BLaER1 treated with 17β-estradiol and CSF1 and Interleukin-3, amounts not matched to agents 10 nM and 100 nM (cell line): ENCODE results near the gene DEFB127.
"Not testable (repeated sequence)": the region's sequence is repeated elsewhere in the genome, so short reads cannot be mapped to it uniquely, and the experiment has no call there.

ENCODE experiments used
- H3K27ac ChIP-seq, 11 experiments: shearing (Covaris generic); formaldehyde crosslinking; 2 replicates each; pipeline ENCODE4 v1.8.1; 2022
- H3K27me3 ChIP-seq, 11 experiments: shearing (Covaris generic); formaldehyde crosslinking; 2 replicates each; pipeline ENCODE4 v1.8.1; 2022
- H3K36me3 ChIP-seq, 11 experiments: shearing (Covaris generic); formaldehyde crosslinking; 2 replicates each; pipeline ENCODE4 v1.8.1; 2022
- H3K4me1 ChIP-seq, 10 experiments: shearing (Covaris generic); formaldehyde crosslinking; 2 replicates each; pipeline ENCODE4 v1.8.1; 2022
- H3K4me2 ChIP-seq, 11 experiments: shearing (Covaris generic); formaldehyde crosslinking; 2 replicates each; pipeline ENCODE4 v1.8.1; 2022
- H3K4me3 ChIP-seq, 10 experiments: shearing (Covaris generic); formaldehyde crosslinking; 2 replicates each; pipeline ENCODE4 v1.8.1; 2022
- H3K9ac ChIP-seq, 11 experiments: shearing (Covaris generic); formaldehyde crosslinking; 2 replicates each; pipeline ENCODE4 v1.8.1; 2022
- H3K9me3 ChIP-seq, 11 experiments: shearing (Covaris generic); formaldehyde crosslinking; replicated peaks in 1 of 11; 2 replicates each; pipeline ENCODE4 v1.8.1; 2022
- H4K20me1 ChIP-seq, 11 experiments: shearing (Covaris generic); formaldehyde crosslinking; 2 replicates each; pipeline ENCODE4 v1.8.1; 2022
- Cebpa-rat ChIP-seq, 11 experiments: shearing (Covaris generic); IDR thresholded peaks; 2 replicates each; pipeline ENCODE4 v1.8.1; 2022

Gene DEFB127

GRCh38 chr20:184288-184687 is 27.0 kb downstream of the DEFB127 start:
- H4K20me1 ChIP-seq = no peaks in the 10 kb centered on the region
- no peaks in the 10 kb centered on the region for H3K4me1 ChIP-seq
- TF ChIP-seq Cebpa-rat (IDR thresholded peaks at IDR 0.05) = no peak
- no peaks in the 10 kb centered on the region for H3K36me3 ChIP-seq
- no peak overlapping the region for H3K4me2 ChIP-seq
- H3K9me3 ChIP-seq = peaks cover 0 to 20% (median 10%) of the 10 kb centered on the region in 11 experiments; a peak in 10 of 22 replicates
- no peaks in the 10 kb centered on the region for H3K27me3 ChIP-seq
- H3K27ac ChIP-seq = no peak overlapping the region
- no peak overlapping the region for H3K9ac ChIP-seq
- no peak overlapping the region for H3K4me3 ChIP-seq

DNA sequence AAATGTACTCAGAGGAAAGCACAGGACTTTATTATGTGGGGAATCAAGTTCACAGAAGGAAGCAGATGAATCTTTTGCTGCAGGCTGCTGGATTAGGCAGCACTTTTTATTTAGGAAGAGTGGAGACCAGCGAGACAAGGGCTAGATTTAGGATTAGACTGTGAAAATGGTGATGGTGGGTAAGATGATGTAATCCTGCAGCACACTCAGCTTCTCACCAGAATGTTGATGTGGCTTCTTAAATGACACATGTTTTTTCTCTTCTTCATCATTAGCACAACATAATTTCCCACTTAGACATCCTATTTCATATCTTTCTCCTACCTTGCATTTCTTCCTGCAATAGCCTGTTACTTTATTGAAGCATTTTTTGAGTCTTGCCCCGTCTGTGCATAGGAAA is 30.5 kb downstream of the DEFB127 start:
- no peaks in the 10 kb centered on the region for H4K20me1 ChIP-seq
- H3K36me3 ChIP-seq = no peaks in the 10 kb centered on the region
- no peak for TF ChIP-seq Cebpa-rat (IDR thresholded peaks at IDR 0.05)
- H3K4me2 ChIP-seq = no peak overlapping the region
- no peaks in the 10 kb centered on the region for H3K4me1 ChIP-seq
- no peaks in the 10 kb centered on the region for H3K27me3 ChIP-seq
- H3K4me3 ChIP-seq = no peak overlapping the region
- H3K9me3 ChIP-seq = peaks cover 18 to 39% (median 30%) of the 10 kb centered on the region in 11 experiments
- H3K9ac ChIP-seq = no peak overlapping the region
- H3K27ac ChIP-seq = no peak overlapping the region

GRCh38 chr20:189611-190010 is 32.4 kb downstream of the DEFB127 start, which contains the start of gene DEFB128:
DEFB128 (minus strand) TSS chr20:189711; CDS start chr20:189623, 88 bp downstream.
- TF ChIP-seq Cebpa-rat (IDR thresholded peaks at IDR 0.05) = no peak

GRCh38 chr20:198225-198624 is 41.0 kb downstream of the DEFB127 start:
- H3K4me3 ChIP-seq = no peak overlapping the region
- no peak overlapping the region for H3K9ac ChIP-seq
- no peak overlapping the region for H3K27ac ChIP-seq
- peaks cover 0 to 9% (median 4%) of the 10 kb centered on the region in 11 experiments; a peak in 5 of 22 replicates for H3K9me3 ChIP-seq
- H3K27me3 ChIP-seq = no peaks in the 10 kb centered on the region
- H4K20me1 ChIP-seq = no peaks in the 10 kb centered on the region
- no peaks in the 10 kb centered on the region for H3K36me3 ChIP-seq
- no peak overlapping the region for H3K4me2 ChIP-seq
- TF ChIP-seq Cebpa-rat (IDR thresholded peaks at IDR 0.05) = no peak
- H3K4me1 ChIP-seq = peaks cover 0 to 7% (median 5%) of the 10 kb centered on the region in 10 experiments; a peak in 8 of 20 replicates

More at GRCh38 chr20:189611-190010, 32.4 kb downstream of the DEFB127 start, which contains the start of gene DEFB128:
- no peak within 1 kb of the TSS for H3K4me2 ChIP-seq
- H3K4me1 ChIP-seq = no peaks in the 10 kb centered on the region
- no peaks in the 10 kb centered on the region for H3K36me3 ChIP-seq
- no peak within 1 kb of the TSS for H3K4me3 ChIP-seq
- H4K20me1 ChIP-seq = no peaks in the 10 kb centered on the region
- no peaks in the 10 kb centered on the region for H3K27me3 ChIP-seq
- no peak within 1 kb of the TSS for H3K27ac ChIP-seq
- H3K9ac ChIP-seq = no peak within 1 kb of the TSS
- peaks cover 17 to 36% (median 26%) of the 10 kb centered on the region in 11 experiments for H3K9me3 ChIP-seq

DNA sequence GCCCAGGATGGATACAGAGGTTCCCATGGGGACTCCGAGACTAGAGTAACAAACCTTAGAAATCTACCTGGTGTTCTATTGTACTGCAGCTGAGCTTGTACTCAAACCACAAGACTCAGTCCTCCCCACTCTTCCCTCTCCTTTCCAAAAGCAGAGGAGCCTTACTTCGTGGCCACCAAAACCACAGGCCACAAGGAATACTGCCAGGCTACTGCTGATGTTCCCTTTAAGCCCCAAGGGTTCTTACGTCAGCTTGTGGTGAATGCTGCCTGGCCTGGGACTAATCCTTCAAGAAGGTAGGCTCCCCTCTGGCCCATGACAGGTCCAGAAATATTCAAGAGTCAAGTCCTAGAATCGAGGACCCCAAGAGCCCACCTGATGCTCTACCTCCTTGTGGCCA is 42.7 kb downstream of the DEFB127 start:
- Histone ChIP-seq H3K9ac (no peak overlapping the region), H3K27ac (no peak overlapping the region), H3K27me3 (no peaks in the 10 kb centered on the region), H3K9me3 (peaks cover 0 to 9% (median 4%) of the 10 kb centered on the region in 11 experiments; a peak in 5 of 22 replicates), H3K4me2 (peak overlapping the region in 5 of 11 experiments; percentile 1 to 37 (median 27); a peak in 4 of 22 replicates), H3K4me1 (peaks cover 0 to 7% (median 5%) of the 10 kb centered on the region in 10 experiments; a peak in 8 of 20 replicates), H4K20me1 (no peaks in the 10 kb centered on the region), H3K36me3 (no peaks in the 10 kb centered on the region), H3K4me3 (no peak overlapping the region)
- no peak for TF ChIP-seq Cebpa-rat (IDR thresholded peaks at IDR 0.05)

GRCh38 chr20:203630-204029 is 46.4 kb downstream of the DEFB127 start:
- not testable (repeated sequence) for H4K20me1 ChIP-seq, H3K27ac ChIP-seq

More at GRCh38 chr20:203630-204029, 46.4 kb downstream of the DEFB127 start:
- H3K4me1 ChIP-seq, H3K36me3 ChIP-seq, H3K9ac ChIP-seq, H3K4me3 ChIP-seq, H3K4me2 ChIP-seq, H3K9me3 ChIP-seq, H3K27me3 ChIP-seq: not testable (repeated sequence)
